ENCODE data around the gene TNC.

TNC gene

DNA sequence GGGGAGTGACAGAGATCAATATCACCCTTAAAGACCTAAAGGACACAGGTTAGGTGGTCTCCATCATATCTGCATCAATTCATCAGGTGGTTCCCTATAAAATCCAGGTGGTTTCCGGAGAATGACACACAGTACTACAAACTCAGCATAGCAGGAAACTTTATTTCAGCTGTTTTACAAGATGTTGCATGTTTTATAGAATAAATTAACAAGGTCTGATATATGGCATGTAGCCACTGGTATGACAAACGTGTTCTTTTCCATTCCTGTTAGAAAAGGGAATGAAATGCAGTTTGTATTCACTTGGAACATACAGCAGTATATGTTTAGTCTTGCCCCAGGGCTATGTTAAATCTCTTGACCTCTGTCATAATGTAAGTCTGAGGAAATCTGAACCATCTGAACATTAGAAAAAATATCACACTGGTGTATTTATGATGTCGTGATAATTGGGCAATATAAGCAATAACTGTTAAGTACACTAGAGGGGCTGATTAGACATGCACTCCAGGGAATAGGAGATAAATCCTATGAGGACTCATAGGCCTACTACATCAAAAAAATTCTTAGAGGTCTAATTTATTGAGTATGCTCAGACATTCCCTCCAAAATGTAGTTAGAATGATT, 145.3 kb downstream of the TNC start:
- H2AFZ ChIP-seq (ENCODE audit: low read length, unreplicated experiment): no peak overlapping the region
- H3K27me3 ChIP-seq (ENCODE audit: insufficient read depth, low read length): peaks cover 4% of the 10 kb centered on the region
- no peaks in the 10 kb centered on the region for H3K36me3 ChIP-seq (ENCODE audit: insufficient read depth, low read length)
- H3K4me1 ChIP-seq (ENCODE audit: control insufficient read depth, insufficient read depth, low read length, unreplicated experiment): peaks cover 11% of the 10 kb centered on the region
- H3K79me2 ChIP-seq (ENCODE audit: control insufficient read depth, insufficient read depth, low read length, unreplicated experiment): no peaks in the 10 kb centered on the region
- no peak overlapping the region for H3K27ac ChIP-seq (ENCODE audit: low read depth, low read length)
- no peak overlapping the region for H3K4me3 ChIP-seq (ENCODE audit: low read depth, low read length)

All from ACC112 (cell line).